OCI-LY1 (cell line): Measurements from ENCODE around the gene FAM47E.

Experiments used
- CTCF ChIP-seq: fragments of 200-600 bp; sonication (generic), shearing (Covaris generic); IDR thresholded peaks from 2 replicates; pipeline ENCODE4 v1.5.1; 2017; ENCODE audit warnings: mild to moderate bottlenecking, antibody characterized with exemption, low read length, moderate library complexity, mixed read lengths
- EZH2 ChIP-seq: fragments of 200-600 bp; sonication (generic), shearing (Covaris generic); IDR thresholded peaks from 2 replicates; pipeline ENCODE4 v1.8.0; 2017; ENCODE audit warnings: borderline replicate concordance, mixed run types, mild to moderate bottlenecking, antibody characterized with exemption, low read length, moderate library complexity, mixed read lengths

GRCh38 chr4:76280488-76281441 lies 29.2 kb downstream of the FAM47E start:
- TF ChIP-seq CTCF (no peak), EZH2 (no peak)
